Measurements from ENCODE around the gene UHMK1.

DNA sequence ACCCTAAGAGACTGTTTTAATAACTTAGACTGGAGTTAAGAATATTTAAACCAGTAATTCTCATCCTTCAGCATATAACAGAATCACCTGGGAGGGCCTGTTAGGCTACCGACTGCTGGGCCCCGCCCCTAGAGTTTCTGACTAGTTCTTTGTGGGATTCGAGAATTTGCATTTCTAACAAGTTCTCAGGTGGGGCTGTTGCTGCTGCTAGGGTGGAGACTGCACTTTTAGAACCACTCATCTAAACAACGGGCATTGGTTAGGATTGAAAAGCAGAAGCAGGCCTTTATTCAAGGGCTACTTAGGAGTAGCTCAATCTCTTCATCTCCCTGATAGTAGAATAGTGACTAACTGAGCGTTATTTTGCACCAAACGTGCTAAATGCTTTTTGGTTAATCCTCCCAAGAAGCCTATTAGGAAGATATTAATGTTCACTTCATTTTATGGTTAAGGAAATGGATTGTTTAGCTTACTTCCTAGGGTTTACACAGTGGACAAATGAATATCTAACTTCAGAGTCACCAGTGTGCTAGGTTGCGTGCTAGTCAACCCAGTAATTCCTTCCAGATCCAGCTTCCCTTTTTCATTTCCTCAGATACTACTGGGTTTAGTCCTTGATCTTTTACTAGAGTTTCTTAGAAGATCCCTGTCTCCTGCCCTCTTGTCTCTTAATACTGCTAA lies 32.8 kb downstream of the UHMK1 start:
- TF ChIP-seq, protein P1, sequence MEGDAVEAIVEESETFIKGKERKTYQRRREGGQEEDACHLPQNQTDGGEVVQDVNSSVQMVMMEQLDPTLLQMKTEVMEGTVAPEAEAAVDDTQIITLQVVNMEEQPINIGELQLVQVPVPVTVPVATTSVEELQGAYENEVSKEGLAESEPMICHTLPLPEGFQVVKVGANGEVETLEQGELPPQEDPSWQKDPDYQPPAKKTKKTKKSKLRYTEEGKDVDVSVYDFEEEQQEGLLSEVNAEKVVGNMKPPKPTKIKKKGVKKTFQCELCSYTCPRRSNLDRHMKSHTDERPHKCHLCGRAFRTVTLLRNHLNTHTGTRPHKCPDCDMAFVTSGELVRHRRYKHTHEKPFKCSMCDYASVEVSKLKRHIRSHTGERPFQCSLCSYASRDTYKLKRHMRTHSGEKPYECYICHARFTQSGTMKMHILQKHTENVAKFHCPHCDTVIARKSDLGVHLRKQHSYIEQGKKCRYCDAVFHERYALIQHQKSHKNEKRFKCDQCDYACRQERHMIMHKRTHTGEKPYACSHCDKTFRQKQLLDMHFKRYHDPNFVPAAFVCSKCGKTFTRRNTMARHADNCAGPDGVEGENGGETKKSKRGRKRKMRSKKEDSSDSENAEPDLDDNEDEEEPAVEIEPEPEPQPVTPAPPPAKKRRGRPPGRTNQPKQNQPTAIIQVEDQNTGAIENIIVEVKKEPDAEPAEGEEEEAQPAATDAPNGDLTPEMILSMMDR (IDR thresholded peaks at IDR 0.05; ENCODE audit: insufficient read depth, low read depth, low read length), result no peak
- TF ChIP-seq EZH2 (IDR thresholded peaks at IDR 0.05; ENCODE audit: insufficient read depth, low read length), result no peak

All from astrocyte (in vitro differentiated cells and primary cell).